ENCODE measurements around the gene PIGW. TPM values are rescaled to one million over a fixed set of nuclear protein-coding genes. Genes with fewer than 3 reads are reported as not detected.

PIGW gene
- total RNA-seq, 1 experiment from 2014 or later, result 78.9 TPM

- Mint-ChIP-seq H3K4me1 (ENCODE audit: low read depth, unreplicated experiment) (peaks cover 23% of the 10 kb centered on the region), H3K27me3 (ENCODE audit: unreplicated experiment) (no peaks in the 10 kb centered on the region), H3K9me3 (ENCODE audit: low read depth, unreplicated experiment) (no peaks in the 10 kb centered on the region), H3K4me3 (ENCODE audit: low read depth, unreplicated experiment) (peak overlapping the region; percentile 2), H3K27ac (ENCODE audit: unreplicated experiment) (peak overlapping the region; percentile 55), H3K36me3 (ENCODE audit: insufficient read depth, unreplicated experiment) (peaks cover 90% of the 10 kb centered on the region)
- no peak for DNase-seq
- CTCF ChIA-PET, result interaction anchor here (0.7 kb wide), 1 partner anchor 13 kb away, joined by 6 read pairs; the partner anchor contains the start of gene GGNBP2
- intact Hi-C loops (cut with micrococcal nuclease; ENCODE audit: unreplicated experiment), result no loop called here
- TF ChIP-seq CTCF (IDR thresholded peaks at IDR 0.05; ENCODE audit: unreplicated experiment), result no peak
- no TSS peak for BruUV-seq (replicated peaks)
Observed at GRCh38 chr17:36532435-36532975, 2.3 kb upstream of the PIGW start.

- Mint-ChIP-seq H3K36me3 (ENCODE audit: insufficient read depth, unreplicated experiment) (peaks cover 80% of the 10 kb centered on the region), H3K27me3 (ENCODE audit: unreplicated experiment) (no peaks in the 10 kb centered on the region), H3K4me1 (ENCODE audit: low read depth, unreplicated experiment) (peaks cover 23% of the 10 kb centered on the region), H3K9me3 (ENCODE audit: low read depth, unreplicated experiment) (no peaks in the 10 kb centered on the region), H3K4me3 (ENCODE audit: low read depth, unreplicated experiment) (peak overlapping the region; percentile 99), H3K27ac (ENCODE audit: unreplicated experiment) (peak overlapping the region; percentile 93)
- intact Hi-C loops (cut with micrococcal nuclease; ENCODE audit: unreplicated experiment), result no loop called here
- BruUV-seq (replicated peaks), result no TSS peak
- CTCF ChIA-PET, result interaction anchor here (0.9 to 3.9 kb wide), 12 partner anchors 10 to 68 kb away, joined by 3 to 58 read pairs (median 4); partner anchors contain the start of genes DHRS11, GGNBP2 and MRM1
- peak; percentile 93 for DNase-seq
- TF ChIP-seq CTCF (IDR thresholded peaks at IDR 0.05; ENCODE audit: unreplicated experiment), result peak; percentile 100
Observed at GRCh38 chr17:36533935-36534839, 600 bp upstream of the PIGW start.

GRCh38 chr17:36535669-36536081 is 888 bp downstream of the PIGW start:
- peak; percentile 8 for TF ChIP-seq CTCF (IDR thresholded peaks at IDR 0.05; ENCODE audit: unreplicated experiment)
- peak overlapping the region; percentile 93 for H3K27ac Mint-ChIP-seq (ENCODE audit: unreplicated experiment)
- no peak for DNase-seq
- intact Hi-C loops (cut with micrococcal nuclease; ENCODE audit: unreplicated experiment), result loop anchor here (1.0 kb wide), 1 partner anchor 9 kb away; the partner anchor contains the start of gene GGNBP2
- no peaks in the 10 kb centered on the region for H3K27me3 Mint-ChIP-seq (ENCODE audit: unreplicated experiment)
- H3K36me3 Mint-ChIP-seq (ENCODE audit: insufficient read depth, unreplicated experiment), result peaks cover 73% of the 10 kb centered on the region
- H3K4me1 Mint-ChIP-seq (ENCODE audit: low read depth, unreplicated experiment), result peaks cover 23% of the 10 kb centered on the region
- CTCF ChIA-PET, result interaction anchor here (3.5 to 3.9 kb wide), 2 partner anchors 10 to 66 kb away, joined by 39 to 58 read pairs; partner anchors contain the start of genes GGNBP2 and MRM1
- no peaks in the 10 kb centered on the region for H3K9me3 Mint-ChIP-seq (ENCODE audit: low read depth, unreplicated experiment)
- H3K4me3 Mint-ChIP-seq (ENCODE audit: low read depth, unreplicated experiment), result peak overlapping the region; percentile 99
- TSS peak; percentile 34 for BruUV-seq (replicated peaks)

GRCh38 chr17:36540696-36541095 is 5.9 kb downstream of the PIGW start:
- H3K36me3 Mint-ChIP-seq (ENCODE audit: insufficient read depth, unreplicated experiment), result peaks cover 70% of the 10 kb centered on the region
- intact Hi-C loops (cut with micrococcal nuclease; ENCODE audit: unreplicated experiment), result no loop called here
- H3K27me3 Mint-ChIP-seq (ENCODE audit: unreplicated experiment), result no peaks in the 10 kb centered on the region
- CTCF ChIA-PET, result interaction anchor here (0.6 to 0.9 kb wide), 2 partner anchors 63 to 89 kb away, joined by 3 read pairs; no protein-coding TSS in a partner anchor
- TF ChIP-seq CTCF (IDR thresholded peaks at IDR 0.05; ENCODE audit: unreplicated experiment), result no peak
- H3K9me3 Mint-ChIP-seq (ENCODE audit: low read depth, unreplicated experiment), result no peaks in the 10 kb centered on the region
- no peak for DNase-seq
- H3K4me3 Mint-ChIP-seq (ENCODE audit: low read depth, unreplicated experiment), result no peak overlapping the region
- no TSS peak for BruUV-seq (replicated peaks)
- no peaks in the 10 kb centered on the region for H3K4me1 Mint-ChIP-seq (ENCODE audit: low read depth, unreplicated experiment)
- no peak overlapping the region for H3K27ac Mint-ChIP-seq (ENCODE audit: unreplicated experiment)

Data from Calu3 (cell line).